GM19025 (cell line): Measurements from ENCODE around the gene GPR35.
"Not testable (repeated sequence)": the region's sequence is repeated elsewhere in the genome, so short reads cannot be mapped to it uniquely, and the experiment has no call there.

Experiments used
- ATAC-seq: cut with Tn5 transposase; IDR thresholded peaks from one replicate; pipeline ENCODE4 v1.9.1; 2021; ENCODE audit warnings: mild to moderate bottlenecking, low read depth, moderate library complexity; ENCODE audit not compliant: unreplicated experiment

GPR35 gene

DNA sequence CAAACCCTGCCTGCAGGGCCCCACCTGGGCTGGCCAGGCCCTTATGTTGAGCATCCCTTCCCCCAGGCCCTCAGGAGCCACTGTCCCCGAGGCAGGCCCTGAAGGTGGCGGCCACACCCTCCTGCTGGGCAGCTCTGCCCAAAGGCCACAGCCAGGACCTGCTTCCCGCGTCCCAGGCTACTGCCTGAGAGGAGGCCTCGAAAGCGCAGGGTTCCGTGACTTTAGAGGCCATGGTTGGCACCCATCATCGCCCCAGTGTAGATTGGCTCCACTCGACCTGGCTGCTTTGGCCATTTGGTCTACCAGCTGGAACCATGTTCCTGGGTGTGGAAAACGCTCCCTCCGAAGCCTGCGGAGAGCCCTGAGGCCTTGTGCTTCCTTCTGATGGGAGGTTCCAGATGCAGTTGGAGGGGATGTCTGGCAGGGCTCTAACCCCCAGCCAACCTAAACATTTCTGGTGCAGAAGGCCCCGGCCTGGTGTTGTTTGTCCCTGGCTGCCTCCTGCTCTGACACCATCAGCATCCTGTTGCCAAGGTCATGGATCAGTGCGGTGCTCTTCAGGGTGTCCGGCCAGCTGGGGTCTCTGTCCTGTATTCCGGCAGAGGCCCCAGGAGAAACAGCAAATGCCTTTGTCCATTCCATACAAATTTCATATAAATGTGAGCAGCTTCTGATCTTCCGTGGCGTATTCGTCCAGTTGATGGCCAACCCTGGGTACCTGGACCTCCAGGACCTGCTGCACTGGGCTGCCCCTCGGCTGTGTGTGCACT, 24.0 kb upstream of the GPR35 start:
- no peak for ATAC-seq

DNA sequence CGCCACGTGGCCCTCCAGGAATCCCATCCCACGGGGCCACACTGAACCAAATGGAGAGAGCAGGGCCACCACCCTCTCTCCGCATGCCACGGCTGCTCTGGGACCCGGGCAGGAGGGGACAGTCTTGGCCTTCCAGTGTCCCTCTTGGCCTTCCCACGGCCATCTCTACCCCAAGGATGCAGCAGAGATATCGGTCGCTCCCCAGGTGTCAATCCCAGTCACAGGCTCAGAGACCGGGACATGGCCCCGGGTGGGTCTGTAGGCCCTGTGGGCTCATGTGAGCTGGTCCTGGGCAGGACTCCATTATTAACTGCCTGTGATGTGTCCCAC, 23.5 kb upstream of the GPR35 start:
- ATAC-seq: no peak

DNA sequence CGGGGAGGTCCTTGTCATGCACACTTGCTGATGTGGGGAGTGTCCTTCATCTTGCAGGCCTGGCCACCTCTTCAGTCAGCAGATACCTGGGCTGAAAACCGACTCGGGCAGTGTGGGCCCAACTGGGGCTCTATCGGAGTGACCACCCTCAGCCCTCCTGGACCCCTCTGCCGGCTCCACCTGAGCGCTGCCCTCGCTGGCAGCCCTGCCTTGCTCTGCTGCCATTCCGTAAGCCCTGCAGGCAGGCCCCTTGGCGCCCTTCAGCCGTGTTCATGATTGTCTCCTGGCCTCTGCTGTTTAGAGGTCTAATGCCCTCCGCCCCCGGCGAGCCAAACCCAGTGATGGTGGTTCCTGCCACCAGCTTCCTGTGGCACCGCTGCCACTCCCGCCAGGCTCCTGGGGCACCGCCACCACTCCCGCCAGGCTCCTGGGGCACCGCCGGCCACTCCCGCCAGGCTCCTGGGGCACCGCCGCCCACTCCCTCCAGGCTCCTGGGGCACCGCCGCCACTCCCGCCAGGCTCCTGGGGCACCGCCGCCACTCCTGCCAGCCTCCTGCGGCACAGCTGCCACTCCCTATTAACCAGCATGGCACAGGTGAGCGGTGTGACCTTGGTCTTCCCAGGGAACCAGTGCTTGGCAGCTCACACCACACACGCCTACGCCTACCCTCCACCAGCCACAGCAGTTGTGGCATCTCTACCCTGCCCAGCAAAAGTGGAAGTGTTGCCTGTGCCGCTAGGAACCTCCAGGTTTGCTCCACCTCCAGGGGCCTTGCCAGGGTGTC, 22.8 kb upstream of the GPR35 start:
- ATAC-seq: no peak

DNA sequence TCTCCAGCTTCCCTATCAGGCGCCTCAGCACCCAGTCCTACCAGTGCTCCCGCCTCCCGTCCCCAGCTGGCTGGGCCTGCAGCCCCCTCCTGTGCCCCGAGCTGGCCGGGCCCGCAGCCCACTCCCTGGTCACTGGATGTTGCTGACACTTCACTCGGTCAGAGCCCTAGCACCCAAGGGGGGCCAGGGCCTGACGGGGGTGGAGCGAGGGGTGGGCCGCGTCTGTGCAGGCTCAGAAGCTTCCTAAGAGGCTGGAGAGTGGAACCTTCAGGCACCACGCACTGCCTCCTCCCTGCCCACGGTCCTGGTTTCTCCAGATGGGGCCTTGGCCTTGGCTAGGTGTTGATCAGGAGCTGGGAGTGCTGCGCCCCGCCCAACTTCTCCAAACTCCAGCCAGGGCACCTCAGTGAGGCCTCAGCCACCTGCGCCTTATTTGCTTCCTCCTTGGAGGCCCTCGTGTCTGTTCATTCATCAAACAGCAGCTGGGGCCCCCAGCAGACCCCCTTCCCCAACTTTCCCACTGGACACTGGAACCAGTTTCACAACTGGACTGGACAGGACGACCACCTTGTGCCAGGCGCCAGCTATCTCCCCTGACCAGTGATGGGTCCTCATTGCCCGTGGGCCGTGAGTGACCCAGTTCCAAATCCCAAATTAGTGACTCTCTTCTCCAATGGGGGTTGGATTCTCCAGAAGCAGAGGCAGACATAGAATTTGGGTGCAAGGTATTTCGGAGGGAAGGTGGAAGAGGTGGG, 22.0 kb upstream of the GPR35 start:
- ATAC-seq: no peak

DNA sequence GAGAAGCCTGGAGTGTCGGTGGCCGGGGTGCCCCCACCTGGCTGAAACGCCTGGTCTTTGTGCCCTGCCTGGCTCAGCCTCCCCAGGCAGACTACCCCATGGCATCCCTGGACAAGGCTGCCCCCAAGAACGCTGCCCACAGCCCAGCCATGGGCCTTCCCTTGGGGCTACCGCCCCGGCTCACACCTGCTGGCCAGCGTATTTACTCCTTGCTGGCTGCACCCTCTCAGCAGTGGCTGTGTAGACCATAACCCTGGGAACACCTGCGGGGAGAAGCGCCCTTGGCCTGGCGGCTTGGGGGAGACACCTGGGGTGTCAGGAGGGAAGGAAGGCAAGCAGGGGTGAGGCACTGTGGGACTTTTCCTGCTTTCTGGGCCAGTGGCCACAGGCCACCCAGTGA, 21.4 kb upstream of the GPR35 start:
- ATAC-seq: no peak

DNA sequence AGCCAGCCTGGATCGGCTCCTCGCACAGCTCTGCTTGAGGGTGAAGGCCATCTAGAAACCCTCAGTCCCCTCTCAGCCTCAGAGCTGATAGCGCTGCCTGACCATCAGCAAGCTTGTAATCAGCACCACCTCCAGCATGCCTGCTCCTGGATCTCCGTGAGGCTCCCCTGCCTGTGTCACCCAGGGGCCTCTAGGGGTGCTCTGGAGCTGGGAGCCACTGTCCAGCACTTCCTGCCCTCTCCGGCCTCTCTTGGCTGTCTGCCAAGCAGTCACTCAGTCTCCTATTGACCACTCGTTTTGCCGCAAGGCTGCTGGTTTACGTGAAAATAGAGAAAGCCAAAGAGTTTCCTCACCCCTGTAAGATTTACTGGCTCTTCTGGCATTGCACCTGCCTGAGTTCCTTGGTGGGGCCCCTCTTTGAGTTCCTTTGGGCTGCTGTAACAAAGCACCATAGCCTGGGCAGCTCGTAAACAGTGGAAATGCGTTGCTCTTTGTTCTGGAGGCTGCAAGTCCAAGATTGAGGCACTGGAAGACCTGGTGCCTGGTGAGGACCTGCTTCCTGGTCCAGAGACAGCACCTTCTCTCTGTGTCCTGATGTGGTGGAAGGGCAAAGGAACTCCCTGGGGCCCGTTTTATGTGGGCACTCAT, 20.9 kb upstream of the GPR35 start:
- no peak for ATAC-seq

DNA sequence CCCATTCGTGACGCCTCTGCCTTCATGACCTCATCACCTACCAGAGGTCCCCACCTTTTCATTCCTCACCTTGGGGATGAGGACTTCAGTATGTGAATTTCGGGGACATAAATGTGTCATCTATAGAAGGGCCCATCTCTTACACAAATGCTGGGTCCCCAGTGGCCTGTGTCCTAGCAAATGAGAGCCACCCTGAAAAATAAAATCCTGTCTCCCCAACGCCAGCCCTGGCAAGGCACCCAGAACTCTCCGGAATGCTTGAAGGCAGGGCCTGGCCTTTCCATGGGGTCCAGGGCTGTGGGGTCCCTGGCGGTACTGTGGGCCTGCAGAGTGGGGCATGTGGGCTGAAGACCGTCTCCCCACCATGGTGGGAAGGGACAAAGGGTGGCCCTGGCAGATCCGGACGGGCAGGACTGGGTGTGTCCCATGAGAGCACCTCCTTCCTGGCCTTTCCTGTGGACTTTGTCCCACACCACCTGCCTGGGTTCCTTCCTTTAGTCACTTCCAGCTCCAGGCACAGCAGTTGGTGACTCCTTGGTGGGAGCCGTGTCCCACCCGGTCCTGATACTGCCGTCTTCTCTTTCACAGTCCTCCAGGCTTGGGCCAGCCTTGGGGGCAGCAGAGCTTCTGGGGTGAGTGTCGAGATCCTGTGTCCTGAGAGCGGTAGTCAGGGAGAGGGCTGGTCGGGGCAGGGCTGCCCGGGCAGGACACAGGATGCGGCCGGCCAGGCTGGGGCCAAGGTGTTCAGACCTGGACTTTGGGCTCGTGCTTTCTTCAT, 20.2 kb upstream of the GPR35 start:
- ATAC-seq: no peak

DNA sequence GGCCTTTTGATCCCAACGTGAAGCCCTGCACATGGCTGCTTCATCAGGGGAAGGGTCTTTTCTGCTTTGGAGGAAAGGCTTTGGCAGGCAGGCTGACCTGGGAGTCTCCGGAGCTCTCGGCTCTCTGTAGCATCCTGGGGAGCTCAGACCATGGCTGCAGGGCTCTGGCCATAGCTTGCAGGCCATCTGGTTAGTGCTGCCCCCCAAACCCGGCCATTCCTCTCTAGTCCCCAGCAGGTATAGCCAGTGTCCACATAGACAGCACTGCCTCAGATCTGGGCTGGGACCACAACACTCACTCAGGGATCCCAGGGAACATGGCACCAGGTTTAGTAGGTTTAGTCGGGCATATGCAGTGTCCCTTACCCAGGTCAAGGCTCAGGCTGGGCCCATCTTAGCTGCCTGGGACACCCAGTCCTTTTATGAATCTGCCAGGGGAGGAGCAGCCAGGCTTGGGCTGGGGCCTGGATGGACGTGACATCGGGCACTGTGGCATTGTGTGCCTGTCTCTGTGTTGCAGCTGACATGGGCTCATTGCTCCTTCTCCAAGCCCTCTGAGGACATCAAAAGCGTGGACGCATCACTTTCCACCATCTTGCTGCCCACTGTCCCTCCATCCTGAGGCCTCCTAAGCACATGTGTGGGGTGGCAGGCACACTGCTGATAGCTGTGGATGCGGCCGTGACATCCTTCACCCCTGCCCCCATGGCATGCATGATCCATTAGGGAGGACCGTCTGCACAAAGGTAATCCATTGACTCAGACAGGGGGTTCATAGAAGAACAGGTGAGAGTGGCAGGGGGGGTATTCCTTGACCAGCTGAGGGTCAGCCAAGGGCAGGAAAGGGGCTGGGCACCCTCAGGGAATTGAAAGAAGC, 19.2 kb upstream of the GPR35 start:
- no peak for ATAC-seq

DNA sequence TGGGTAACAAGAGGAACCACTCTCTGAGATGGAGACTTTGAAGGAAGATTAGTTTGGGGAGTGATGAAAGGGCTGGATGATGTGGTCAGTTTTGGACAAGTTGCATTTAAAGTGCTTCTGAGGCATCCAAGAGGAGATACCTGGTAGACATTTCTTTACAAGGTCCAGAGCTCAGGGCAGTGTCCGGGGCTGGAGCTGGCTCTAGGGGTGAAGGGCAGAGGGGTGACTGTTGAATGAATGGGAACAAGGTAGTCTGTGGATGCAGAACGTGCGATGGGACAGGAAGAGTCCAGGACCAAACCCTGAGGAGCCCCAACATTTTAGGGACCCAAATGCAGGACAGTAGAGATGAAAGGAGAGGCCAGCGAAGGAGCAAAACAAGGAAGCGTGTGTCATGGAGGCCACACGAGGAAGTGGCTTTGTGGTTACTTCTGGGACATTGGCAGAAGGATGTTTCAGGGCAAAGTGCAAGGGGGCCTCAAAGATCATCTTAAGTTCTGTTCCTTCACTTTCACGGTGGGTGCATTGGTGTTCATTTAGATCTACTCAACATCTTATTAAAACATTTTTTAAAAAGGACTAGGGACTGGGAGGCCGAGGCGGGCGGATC, 13.6 kb upstream of the GPR35 start:
- no peak for ATAC-seq

DNA sequence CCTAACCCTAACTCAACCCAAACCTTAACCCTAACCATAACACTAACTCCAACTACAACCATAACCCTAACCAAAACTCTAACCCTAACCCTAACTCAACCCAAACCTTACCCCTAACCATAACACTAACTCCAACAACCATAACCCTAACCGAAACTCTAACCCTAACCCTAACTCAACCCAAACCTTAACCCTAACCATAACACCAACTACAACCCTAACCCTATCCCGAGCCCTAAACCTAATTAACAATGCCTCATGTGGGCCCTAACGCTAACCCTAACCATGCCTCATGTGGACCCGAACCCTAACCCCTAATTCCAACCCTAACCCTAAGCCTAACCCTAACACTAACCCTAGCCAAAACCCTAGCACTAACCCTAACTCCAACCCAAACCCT, 11.5 kb upstream of the GPR35 start:
- ATAC-seq: no peak

DNA sequence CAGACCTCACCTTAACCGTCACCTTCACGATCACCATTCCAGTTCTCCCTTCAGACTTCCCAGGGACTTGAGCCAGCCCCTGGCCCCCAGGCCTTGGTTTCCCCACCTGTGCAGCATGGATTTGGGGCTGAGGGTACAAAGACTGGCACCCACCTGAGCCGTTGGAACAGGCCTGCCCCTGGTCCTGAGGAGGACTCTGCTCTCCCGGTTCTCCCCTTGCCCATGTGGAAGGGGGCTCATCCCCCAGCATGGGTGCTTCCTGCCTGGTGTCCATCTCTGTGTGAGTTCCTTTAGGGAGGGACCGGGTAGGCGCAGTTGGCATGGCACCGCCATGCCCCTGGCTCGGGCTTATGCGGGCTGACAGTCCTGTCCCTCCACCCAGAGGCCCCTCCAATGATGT, 10.9 kb upstream of the GPR35 start:
- ATAC-seq: no peak

DNA sequence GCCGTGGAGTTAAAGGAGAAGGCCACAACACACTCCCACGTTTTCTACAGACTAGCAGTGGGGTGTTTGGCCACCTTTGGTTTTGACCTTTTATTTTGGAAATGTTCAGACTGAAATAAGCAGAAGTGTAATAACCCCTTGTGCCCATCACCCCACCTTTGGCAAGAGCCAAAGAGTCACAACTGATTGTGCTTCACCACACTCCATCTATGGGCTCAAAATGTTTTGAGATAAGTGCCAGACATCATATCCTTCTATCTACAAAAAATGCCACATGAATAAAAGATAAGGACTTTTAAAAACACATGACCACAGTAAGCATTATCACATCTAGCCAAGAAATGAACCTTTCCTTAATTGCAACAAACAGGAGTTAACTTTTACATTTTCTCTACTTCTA, 9.9 kb upstream of the GPR35 start:
- ATAC-seq: no peak

DNA sequence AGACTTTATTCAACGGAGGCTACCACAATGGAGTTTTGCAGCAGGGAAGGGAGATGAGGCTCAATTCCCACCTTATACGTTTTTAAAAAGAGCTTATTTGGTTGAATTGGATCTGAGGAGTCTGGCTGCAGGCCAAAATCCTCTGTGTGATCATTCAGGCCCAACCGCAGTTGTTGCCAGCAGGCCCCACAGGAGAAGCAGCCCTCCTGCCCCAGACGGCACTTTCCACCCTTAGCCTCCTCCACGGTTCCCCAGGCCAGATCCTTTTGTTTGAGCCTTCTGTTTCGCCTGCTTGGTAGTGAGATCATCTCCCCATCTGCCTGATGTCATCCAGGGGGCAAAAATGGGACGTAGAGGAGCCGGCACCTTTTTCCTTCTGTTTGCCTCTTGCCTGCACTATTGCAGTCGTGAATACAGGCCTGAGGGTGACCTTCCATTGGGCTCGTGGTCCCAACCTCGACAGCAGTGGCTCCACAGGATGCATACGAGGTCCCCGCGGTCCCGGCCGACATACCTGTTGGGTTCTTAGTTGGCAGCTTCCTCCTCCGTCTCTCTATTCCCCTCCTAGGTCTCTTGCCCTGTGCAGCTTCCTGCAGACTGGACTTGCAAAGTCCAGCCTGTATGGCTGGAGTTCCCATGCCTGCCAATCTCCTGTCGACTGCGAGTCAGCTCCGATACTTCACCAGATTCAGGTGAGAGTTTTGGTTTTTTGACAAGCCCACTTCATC, 9.3 kb upstream of the GPR35 start:
- ATAC-seq: no peak

DNA sequence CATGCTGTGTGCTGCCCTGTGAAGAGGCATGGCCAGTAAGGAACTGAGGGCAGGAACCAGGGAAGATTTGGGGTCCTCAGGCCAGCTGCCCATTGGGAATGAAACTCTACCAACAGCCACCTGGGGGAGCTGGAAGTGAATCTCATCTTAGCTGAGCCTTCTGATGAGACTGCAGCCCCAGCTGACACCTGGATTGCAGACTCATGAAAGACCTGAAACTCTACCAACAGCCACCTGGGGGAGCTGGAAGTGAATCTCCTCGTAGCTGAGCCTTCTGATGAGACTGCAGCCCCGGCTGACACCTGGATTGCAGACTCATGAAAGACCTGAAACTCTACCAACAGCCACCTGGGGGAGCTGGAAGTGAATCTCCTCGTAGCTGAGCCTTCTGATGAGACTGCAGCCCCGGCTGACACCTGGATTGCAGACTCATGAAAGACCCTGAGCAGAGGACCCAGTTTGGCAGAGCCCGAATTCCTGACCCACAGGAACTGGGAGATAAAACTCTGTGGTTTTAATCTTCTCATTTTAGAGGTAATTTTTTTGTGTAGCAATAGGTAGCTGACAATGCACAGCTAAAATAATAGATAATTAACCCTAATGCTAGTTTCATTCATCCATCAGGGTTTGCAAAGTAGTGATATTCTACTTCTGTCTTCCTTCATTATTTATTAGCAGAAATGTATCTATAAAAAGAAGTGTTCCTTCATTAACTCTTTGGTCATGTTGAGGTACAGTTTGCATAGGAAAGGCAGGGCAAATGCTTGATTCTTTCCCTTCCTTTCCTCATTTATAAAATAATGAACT, 8.2 kb upstream of the GPR35 start:
- ATAC-seq: not testable (repeated sequence)

DNA sequence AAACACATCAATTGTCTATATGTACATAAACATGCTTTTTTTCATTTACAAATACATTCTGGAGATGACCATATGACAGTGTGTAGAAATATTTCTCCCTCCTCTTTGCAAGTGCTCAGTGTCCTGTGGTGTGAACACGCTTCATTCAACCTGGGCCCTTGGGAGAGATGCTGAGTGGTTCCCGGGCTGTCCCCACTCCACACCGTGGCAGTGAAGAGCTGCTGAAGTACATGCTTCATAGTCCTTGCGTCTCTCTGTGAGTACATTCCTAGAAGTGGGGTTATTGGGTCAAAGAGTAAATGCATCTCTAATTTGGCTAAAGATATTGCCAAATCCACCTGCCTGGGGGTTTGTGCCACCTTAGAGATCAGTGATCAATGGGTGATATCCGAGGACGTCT, 6.5 kb upstream of the GPR35 start:
- no peak for ATAC-seq

DNA sequence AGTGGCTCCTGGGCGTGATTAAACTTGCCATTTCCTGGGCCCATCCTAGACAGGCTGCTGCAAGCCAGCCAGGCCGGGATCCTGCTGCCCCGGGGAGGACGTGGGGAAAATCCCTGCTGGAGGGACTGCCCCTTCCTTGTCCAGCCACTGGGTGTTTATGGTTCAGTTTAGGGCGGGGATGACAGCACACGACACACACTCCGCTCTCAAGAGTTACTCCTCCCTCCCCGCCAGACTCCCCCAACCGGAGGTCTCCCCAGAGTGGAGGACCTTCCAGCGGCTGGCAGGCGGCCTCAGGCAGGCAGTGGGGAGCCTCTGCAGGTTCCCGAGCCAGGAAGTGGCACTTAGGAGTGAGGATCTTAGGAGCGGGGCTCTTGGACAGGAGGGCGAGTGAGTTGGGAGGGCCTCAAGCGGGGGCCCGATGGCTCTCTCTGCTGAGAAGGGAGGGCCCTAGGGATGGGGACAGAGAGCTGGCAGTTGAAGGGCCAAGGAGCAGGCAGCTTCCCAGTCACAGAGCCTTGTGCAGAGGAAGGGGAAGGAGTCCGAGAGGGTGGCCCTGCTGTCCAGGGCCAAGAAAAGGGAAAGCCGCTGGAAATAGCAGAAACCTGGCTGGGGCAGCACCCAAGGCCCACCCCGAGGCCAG, 5.7 kb upstream of the GPR35 start:
- ATAC-seq: no peak

DNA sequence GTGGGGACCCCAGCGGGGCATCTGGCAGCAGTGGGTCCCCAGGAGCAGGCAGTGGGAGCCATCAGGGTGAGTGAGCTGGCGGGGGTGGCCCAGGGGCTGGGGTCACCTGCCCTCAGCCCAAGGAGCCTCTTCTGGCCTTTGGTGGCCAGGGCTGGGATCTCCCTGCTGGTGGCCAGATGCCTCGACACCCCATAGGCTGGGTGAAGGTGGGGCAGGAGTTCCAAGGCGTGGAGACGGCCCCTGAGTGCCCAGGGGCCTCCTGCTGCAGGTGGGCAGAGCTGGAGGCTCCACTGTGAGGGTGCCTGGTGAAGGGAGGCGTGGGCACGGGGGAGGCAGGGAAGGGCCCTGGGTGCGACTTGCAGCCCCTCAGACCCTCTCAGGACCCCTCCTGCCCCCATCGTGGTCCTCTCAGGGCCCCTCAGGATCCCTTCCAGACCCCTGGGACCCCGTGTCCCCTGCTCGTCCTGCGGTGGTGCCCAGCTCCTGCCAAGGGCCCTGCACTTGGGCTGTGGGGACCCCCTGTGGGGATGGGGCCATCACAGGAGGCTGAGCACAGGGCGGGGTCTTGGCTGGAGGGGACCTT, 5.0 kb upstream of the GPR35 start:
- ATAC-seq: no peak
